Measurements from ENCODE around the gene PRKAR1B. TPM values are rescaled to one million over a fixed set of nuclear protein-coding genes. Genes with fewer than 3 reads are reported as not detected.

The PRKAR1B gene
- total RNA-seq, 1 experiment from 2014 or later = 43.3 TPM

GRCh38 chr7:638256-639011 is 88.6 kb downstream of the PRKAR1B start:
- H4K5ac ChIP-seq (ENCODE audit: insufficient read length, low read depth, low read length) = no peak overlapping the region
- H3K4me3 Mint-ChIP-seq = no peak overlapping the region
- no peak overlapping the region for H3T11ph ChIP-seq (ENCODE audit: low read length)
- H3K4me2 ChIP-seq (ENCODE audit: insufficient read depth, insufficient read length, low read length) = no peak overlapping the region
- H2BK120ac ChIP-seq (ENCODE audit: low read depth, low read length, poor library complexity, severe bottlenecking) = no peak overlapping the region
- peaks cover 0 to 3% of the 10 kb centered on the region in 2 experiments; a peak in 1 of 5 replicates for H3K9me3 Mint-ChIP-seq
- H3K56ac ChIP-seq (ENCODE audit: insufficient read length, low read depth, low read length) = no peak overlapping the region
- H3K27me3 ChIP-seq (ENCODE audit: insufficient read depth, low read length) = no peaks in the 10 kb centered on the region
- no peak for TF ChIP-seq CTCF (conservative IDR thresholded peaks at IDR 0.05)
- H3K27ac Mint-ChIP-seq = peak overlapping the region in 2 of 3 experiments; percentile 63 to 86; a peak in 4 of 7 replicates
- peaks cover 0 to 4% of the 10 kb centered on the region in 2 experiments; a peak in 1 of 4 replicates for H3K4me1 Mint-ChIP-seq
- no peak overlapping the region for H2AK5ac ChIP-seq (ENCODE audit: insufficient read length, low read length)
- H3K79me2 ChIP-seq (ENCODE audit: insufficient read depth, low read length) = no peaks in the 10 kb centered on the region
- H4K91ac ChIP-seq (ENCODE audit: insufficient read length, low read depth, low read length) = no peak overlapping the region
- no peak overlapping the region for H3K27ac ChIP-seq (ENCODE audit: insufficient read length, low read depth, low read length)
- no CpG with 5 or more reads among the region's 25 CpGs for WGBS (ENCODE audit: extremely low coverage, insufficient read length, low lambda C conversion rate)
- no peak for DNase-seq
- no peak overlapping the region for H2BK15ac ChIP-seq (ENCODE audit: low read depth, low read length)
- H3K23ac ChIP-seq (ENCODE audit: insufficient read length, low read depth, low read length) = no peak overlapping the region
- H3K79me1 ChIP-seq (ENCODE audit: insufficient read depth, low read depth, low read length, poor library complexity, severe bottlenecking) = no peaks in the 10 kb centered on the region
- no peak overlapping the region for H3K18ac ChIP-seq (ENCODE audit: insufficient read length, low read depth, low read length)
- H2AFZ ChIP-seq (ENCODE audit: low read length) = no peak overlapping the region
- H4K20me1 ChIP-seq (ENCODE audit: control insufficient read depth, insufficient read depth, insufficient read length) = no peaks in the 10 kb centered on the region
- peaks cover 4 to 12% (median 6%) of the 10 kb centered on the region in 3 experiments; a peak in 5 of 7 replicates for H3K36me3 Mint-ChIP-seq (ENCODE audit: insufficient read depth in 1 of 3, low read depth in 3 of 3)
- H3K9me3 ChIP-seq (ENCODE audit: control insufficient read depth, low read depth, low read length) = no peaks in the 10 kb centered on the region
- H3K9ac ChIP-seq (ENCODE audit: extremely low read depth, insufficient read length, low read length) = no peak overlapping the region
- no peaks in the 10 kb centered on the region for H3K23me2 ChIP-seq (ENCODE audit: insufficient read length, low read depth, low read length, poor library complexity, severe bottlenecking)
- no peaks in the 10 kb centered on the region for H3K4me1 ChIP-seq (ENCODE audit: insufficient read depth, low read length)
- no peak overlapping the region for H3K4ac ChIP-seq (ENCODE audit: low read depth, low read length)
- no peak overlapping the region for H2BK12ac ChIP-seq (ENCODE audit: insufficient read length, low read depth, low read length)
- no peaks in the 10 kb centered on the region for H3K27me3 Mint-ChIP-seq (ENCODE audit: low read depth)
- H2BK5ac ChIP-seq (ENCODE audit: insufficient read length, low read length) = no peak overlapping the region
- H2BK20ac ChIP-seq (ENCODE audit: low read depth, low read length, poor library complexity, severe bottlenecking) = no peak overlapping the region
- H4K8ac ChIP-seq (replicated peaks; ENCODE audit: insufficient read length, low read depth, low read length) = no peak overlapping the region
- H3K14ac ChIP-seq (ENCODE audit: insufficient read depth, low read length) = no peak overlapping the region
